SK-N-SH (cell line): ENCODE results near the gene MTHFD1L. TPM values are rescaled to one million over a fixed set of nuclear protein-coding genes. Genes with fewer than 3 reads are reported as not detected.

ENCODE experiments used
- CTCF ChIA-PET: fragments of 300-600, 350-600 bp; formaldehyde crosslinking; extraction: SDS; loops from one replicate; lab custom pipeline; 2021; lab: Yijun Ruan, JAX
- POLR2A ChIA-PET: fragments of 350-600 bp; sonication (Branson Sonifier 250); formaldehyde crosslinking; extraction: SDS; loops from one replicate; lab custom pipeline; 2020; ENCODE audit warnings: antibody characterized with exemption, inconsistent platforms; lab: Yijun Ruan, JAX
- DNase-seq: peaks from one replicate; pipeline ENCODE4 v3.0.0; 2012
- H2AFZ ChIP-seq: fragments of 200-600 bp; sonication (generic); 2 replicates; pipeline ENCODE4 v1.8.1; 2016; ENCODE audit warnings: antibody characterized with exemption, mild to moderate bottlenecking, low read depth
- H3F3A ChIP-seq: fragments of 200-600 bp; sonication (generic); replicated peaks from 2 replicates; pipeline ENCODE3; 2016; ENCODE audit warnings: antibody characterized with exemption, mild to moderate bottlenecking; ENCODE audit not compliant: insufficient read depth
- H3K27ac ChIP-seq, 2 experiments: fragments of 200-500 bp in 1 of 2; fragments of 200-600 bp in 1 of 2; sonication (Bioruptor generic) in 1 of 2; sonication (generic), shearing (Covaris generic) in 1 of 2; 2 replicates each; pipeline versions ENCODE4 v1.5.1 to v1.6.1; 2014 to 2016; ENCODE audit warnings: low read depth in 2 of 2, inconsistent platforms in 1 of 2, low read length in 1 of 2, mild to moderate bottlenecking in 1 of 2, mixed read lengths in 1 of 2
- H3K27me3 ChIP-seq: fragments of 200-600 bp; sonication (generic), shearing (Covaris generic); 2 replicates; pipeline ENCODE4 v1.6.1; 2016; ENCODE audit warnings: mixed run types; ENCODE audit not compliant: insufficient read depth
- H3K36me3 ChIP-seq, 2 experiments: fragments of 200-500 bp in 1 of 2; fragments of 200-600 bp in 1 of 2; sonication (Bioruptor generic) in 1 of 2; sonication (generic) in 1 of 2; replicated peaks in 1 of 2; 2 replicates each; pipeline versions ENCODE3 to v1.5.1; 2014 to 2016; ENCODE audit warnings: low read length in 1 of 2, mild to moderate bottlenecking in 1 of 2; ENCODE audit not compliant: insufficient read depth in 2 of 2, control insufficient read depth in 1 of 2
- H3K4me1 ChIP-seq, 2 experiments: fragments of 200-500 bp in 1 of 2; fragments of 200-600 bp in 1 of 2; sonication (Bioruptor generic) in 1 of 2; sonication (generic), shearing (Covaris generic) in 1 of 2; 2 replicates each; pipeline versions ENCODE4 v1.5.1 to v1.6.1; 2014 to 2016; ENCODE audit warnings: low read depth in 1 of 2, low read length in 1 of 2, mixed run types in 1 of 2; ENCODE audit not compliant: insufficient read depth in 2 of 2, control insufficient read depth in 1 of 2
- H3K4me2 ChIP-seq: fragments of 200-600 bp; sonication (generic), shearing (Covaris generic); 2 replicates; pipeline ENCODE4 v1.6.1; 2017; ENCODE audit warnings: mixed run types
- H3K4me3 ChIP-seq, 2 experiments: fragments of 200-500 bp in 1 of 2; fragments of 200-600 bp in 1 of 2; sonication (Bioruptor generic) in 1 of 2; sonication (generic), shearing (Covaris generic) in 1 of 2; 2 replicates each; pipeline versions ENCODE4 v1.5.1 to v1.8.1; 2014 to 2016; ENCODE audit warnings: low read depth in 2 of 2, inconsistent platforms in 1 of 2, low read length in 1 of 2, mild to moderate bottlenecking in 1 of 2, mixed read lengths in 1 of 2, moderate library complexity in 1 of 2
- H3K79me2 ChIP-seq: fragments of 200-600 bp; sonication (generic); 2 replicates; pipeline ENCODE4 v1.8.1; 2017; ENCODE audit warnings: mild to moderate bottlenecking; ENCODE audit not compliant: insufficient read depth
- H3K9ac ChIP-seq: fragments of 200-600 bp; sonication (generic); 2 replicates; pipeline ENCODE4 v1.6.1; 2017; ENCODE audit warnings: mixed run types
- H3K9me2 ChIP-seq: fragments of 200-600 bp; sonication (generic); 2 replicates; pipeline ENCODE4 v1.6.1; 2017; ENCODE audit warnings: mixed run types
- H3K9me3 ChIP-seq: fragments of 200-600 bp; sonication (generic); 2 replicates; pipeline ENCODE4 v1.6.1; 2017; ENCODE audit warnings: mixed run types, mild to moderate bottlenecking, moderate library complexity
- H4K20me1 ChIP-seq: fragments of 200-600 bp; sonication (generic); 2 replicates; pipeline ENCODE4 v1.6.1; 2017; ENCODE audit warnings: mild to moderate bottlenecking, mixed run types; ENCODE audit not compliant: insufficient read depth
- CHD2 ChIP-seq: fragments of 150-350 bp; IDR thresholded peaks from 2 replicates; pipeline ENCODE4 v1.6.1; 2018; ENCODE audit warnings: low read length; ENCODE audit not compliant: partially characterized antibody
- ELF1 ChIP-seq: IDR thresholded peaks from 2 replicates; pipeline ENCODE4 v1.4.0; 2012
- EP300 ChIP-seq, 2 experiments: IDR thresholded peaks; 2 replicates each; pipeline versions ENCODE4 v1.4.0 to v1.6.1; 2012; ENCODE audit warnings: borderline replicate concordance in 1 of 2, low read depth in 1 of 2, low read length in 1 of 2
- EZH2phosphoT487 ChIP-seq: fragments of 200-600 bp; sonication (generic); IDR thresholded peaks from 2 replicates; pipeline ENCODE4 v1.6.1; 2017; ENCODE audit warnings: low read depth, mixed run types, mild to moderate bottlenecking, antibody characterized with exemption, moderate library complexity, borderline replicate concordance
- FOSL2 ChIP-seq: IDR thresholded peaks from 2 replicates; pipeline ENCODE4 v1.4.0; 2012; ENCODE audit warnings: low read depth, mild to moderate bottlenecking, moderate library complexity, borderline replicate concordance
- FOXJ3 ChIP-seq: sonication (generic); formaldehyde crosslinking; IDR thresholded peaks from 2 replicates; pipeline ENCODE4 v1.5.1; 2020; ENCODE audit warnings: mild to moderate bottlenecking, missing genetic modification reagents
- FOXM1 ChIP-seq: IDR thresholded peaks from 2 replicates; pipeline ENCODE4 v1.4.0; 2012; ENCODE audit warnings: low read depth, mild to moderate bottlenecking
- GATA2 ChIP-seq: sonication (generic); formaldehyde crosslinking; IDR thresholded peaks from 2 replicates; pipeline ENCODE4 v1.5.0; 2020; ENCODE audit warnings: mild to moderate bottlenecking, missing genetic modification reagents
- JUND ChIP-seq: IDR thresholded peaks from 2 replicates; pipeline ENCODE4 v1.4.0; 2012
- MEF2A ChIP-seq: IDR thresholded peaks from 2 replicates; pipeline ENCODE4 v1.4.0; 2012; ENCODE audit warnings: low read depth, borderline replicate concordance
- MXI1 ChIP-seq: IDR thresholded peaks from 2 replicates; pipeline ENCODE4 v1.6.1; 2012; ENCODE audit warnings: mild to moderate bottlenecking, low read depth, low read length, improper control_type of control experiment
- NFIC ChIP-seq: IDR thresholded peaks from 2 replicates; pipeline ENCODE4 v1.4.0; 2012; ENCODE audit warnings: borderline replicate concordance
- NRF1 ChIP-seq: IDR thresholded peaks from 2 replicates; pipeline ENCODE4 v1.6.1; 2012; ENCODE audit warnings: low read depth, mild to moderate bottlenecking, low read length
- POLR2AphosphoS5 ChIP-seq: IDR thresholded peaks from 2 replicates; pipeline ENCODE4 v1.6.1; 2012; ENCODE audit warnings: low read depth, low read length
- RAD21 ChIP-seq: IDR thresholded peaks from 2 replicates; pipeline ENCODE4 v1.6.1; 2012; ENCODE audit warnings: mild to moderate bottlenecking, low read length
- RCOR1 ChIP-seq: fragments of 150-350 bp; IDR thresholded peaks from 2 replicates; pipeline ENCODE4 v1.6.1; 2017; ENCODE audit warnings: antibody characterized with exemption, low read length
- RXRA ChIP-seq: IDR thresholded peaks from 2 replicates; pipeline ENCODE4 v1.4.0; 2012; ENCODE audit warnings: low read depth, mild to moderate bottlenecking, borderline replicate concordance
- SMC3 ChIP-seq: IDR thresholded peaks from 2 replicates; pipeline ENCODE4 v1.6.1; 2012; ENCODE audit warnings: low read depth, low read length, improper control_type of control experiment
- TAF1 ChIP-seq: IDR thresholded peaks from 2 replicates; pipeline ENCODE4 v1.6.1; 2012; ENCODE audit warnings: low read depth, mild to moderate bottlenecking, low read length, moderate library complexity, borderline replicate concordance
- TEAD4 ChIP-seq: IDR thresholded peaks from 2 replicates; pipeline ENCODE4 v1.4.0; 2012; ENCODE audit warnings: mild to moderate bottlenecking, borderline replicate concordance; ENCODE audit not compliant: insufficient read depth
- USF1 ChIP-seq: IDR thresholded peaks from 2 replicates; pipeline ENCODE4 v1.4.0; 2012; ENCODE audit warnings: low read depth, borderline replicate concordance
- YY1 ChIP-seq: IDR thresholded peaks from 2 replicates; pipeline ENCODE4 v1.4.0; 2012; ENCODE audit warnings: low read depth, mild to moderate bottlenecking
- WGBS: methylation state at CpG from one replicate; pipeline ENCODE4 v1.1.6; 2017; ENCODE audit warnings: low lambda C conversion rate; 5-methylcytosine and 5-hydroxymethylcytosine counted together
- polyA plus RNA-seq, 3 experiments: library from polyadenylated mRNA; depleted of rRNA; stranded (reverse); fragments of >200 nt; gene quantifications; 2 replicates each; pipeline ENCODE4 v1.2.3, GENCODE V29; 2012
- TF ChIP-seq, protein P1 (sequence below): IDR thresholded peaks from 2 replicates; pipeline ENCODE4 v1.4.0; 2012; ENCODE audit warnings: low read depth
- TF ChIP-seq, protein P2 (sequence below): fragments of 150-350 bp; IDR thresholded peaks from 2 replicates; pipeline ENCODE4 v1.6.1; 2016; ENCODE audit warnings: mild to moderate bottlenecking, low read depth, low read length
- TF ChIP-seq, protein P3 (sequence below): IDR thresholded peaks from 2 replicates; pipeline ENCODE4 v1.6.1; 2012; ENCODE audit warnings: mild to moderate bottlenecking, low read depth, low read length, moderate library complexity
- TF ChIP-seq, protein P4 (sequence below): IDR thresholded peaks from 2 replicates; pipeline ENCODE4 v1.4.0; 2012; ENCODE audit warnings: low read depth, borderline replicate concordance

The MTHFD1L gene
- polyA plus RNA-seq, 1 of the 3 experiments (the other 2 are of a cell fraction), result 37.0 TPM

- 11% methylated on average over 3 of the region's 3 CpGs for WGBS
- Histone ChIP-seq H3K79me2 (peaks cover 68% of the 10 kb centered on the region), H3K27ac (peak overlapping the region; percentile 81 to 87), H3K36me3 (peaks cover 29 to 63% of the 10 kb centered on the region in 2 experiments), H3K9ac (peak overlapping the region; percentile 58; the same call in 1 of the 2 replicates), H3F3A (peaks cover 33% of the 10 kb centered on the region), H3K4me2 (peak overlapping the region; percentile 14; the same call in 1 of the 2 replicates), H4K20me1 (peaks cover 16% of the 10 kb centered on the region; the same call in 1 of the 2 replicates), H3K27me3 (no peaks in the 10 kb centered on the region), H3K9me2 (no peaks in the 10 kb centered on the region), H3K4me3 (no peak overlapping the region), H3K9me3 (no peaks in the 10 kb centered on the region), H3K4me1 (peaks cover 7 to 13% of the 10 kb centered on the region in 2 experiments; a peak in 3 of 4 replicates), H2AFZ (peak overlapping the region; percentile 22; the same call in 1 of the 2 replicates)
- CTCF ChIA-PET, result interaction anchor here (0.6 to 2.6 kb wide), 11 partner anchors 9 to 547 kb away, joined by 3 to 19 read pairs (median 4); partner anchors contain the start of gene MTHFD1L
- POLR2A ChIA-PET, result interaction anchor here (0.7 kb wide), 1 partner anchor 464 kb away, joined by 5 read pairs; no protein-coding TSS in a partner anchor
- DNase-seq, result peak; percentile 67
- TF ChIP-seq, protein P1, sequence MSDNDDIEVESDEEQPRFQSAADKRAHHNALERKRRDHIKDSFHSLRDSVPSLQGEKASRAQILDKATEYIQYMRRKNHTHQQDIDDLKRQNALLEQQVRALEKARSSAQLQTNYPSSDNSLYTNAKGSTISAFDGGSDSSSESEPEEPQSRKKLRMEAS, result 0 out of 2 replicates have a peak, but pooled peaks have one; percentile 66
- TF ChIP-seq JUND, result no peak
- TF ChIP-seq FOXM1, result no peak
- TF ChIP-seq RXRA, result 0 out of 2 replicates have a peak, but pooled peaks have one; percentile 9
- TF ChIP-seq, protein P2, sequence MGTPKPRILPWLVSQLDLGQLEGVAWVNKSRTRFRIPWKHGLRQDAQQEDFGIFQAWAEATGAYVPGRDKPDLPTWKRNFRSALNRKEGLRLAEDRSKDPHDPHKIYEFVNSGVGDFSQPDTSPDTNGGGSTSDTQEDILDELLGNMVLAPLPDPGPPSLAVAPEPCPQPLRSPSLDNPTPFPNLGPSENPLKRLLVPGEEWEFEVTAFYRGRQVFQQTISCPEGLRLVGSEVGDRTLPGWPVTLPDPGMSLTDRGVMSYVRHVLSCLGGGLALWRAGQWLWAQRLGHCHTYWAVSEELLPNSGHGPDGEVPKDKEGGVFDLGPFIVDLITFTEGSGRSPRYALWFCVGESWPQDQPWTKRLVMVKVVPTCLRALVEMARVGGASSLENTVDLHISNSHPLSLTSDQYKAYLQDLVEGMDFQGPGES, result no peak
- TF ChIP-seq EZH2phosphoT487, result no peak
- TF ChIP-seq NRF1, result no peak
- TF ChIP-seq TAF1, result no peak
- no peak for TF ChIP-seq USF1
- no peak for TF ChIP-seq ELF1
- no peak for TF ChIP-seq GATA2 (CRISPR knock-in tag)
- TF ChIP-seq, protein P3, sequence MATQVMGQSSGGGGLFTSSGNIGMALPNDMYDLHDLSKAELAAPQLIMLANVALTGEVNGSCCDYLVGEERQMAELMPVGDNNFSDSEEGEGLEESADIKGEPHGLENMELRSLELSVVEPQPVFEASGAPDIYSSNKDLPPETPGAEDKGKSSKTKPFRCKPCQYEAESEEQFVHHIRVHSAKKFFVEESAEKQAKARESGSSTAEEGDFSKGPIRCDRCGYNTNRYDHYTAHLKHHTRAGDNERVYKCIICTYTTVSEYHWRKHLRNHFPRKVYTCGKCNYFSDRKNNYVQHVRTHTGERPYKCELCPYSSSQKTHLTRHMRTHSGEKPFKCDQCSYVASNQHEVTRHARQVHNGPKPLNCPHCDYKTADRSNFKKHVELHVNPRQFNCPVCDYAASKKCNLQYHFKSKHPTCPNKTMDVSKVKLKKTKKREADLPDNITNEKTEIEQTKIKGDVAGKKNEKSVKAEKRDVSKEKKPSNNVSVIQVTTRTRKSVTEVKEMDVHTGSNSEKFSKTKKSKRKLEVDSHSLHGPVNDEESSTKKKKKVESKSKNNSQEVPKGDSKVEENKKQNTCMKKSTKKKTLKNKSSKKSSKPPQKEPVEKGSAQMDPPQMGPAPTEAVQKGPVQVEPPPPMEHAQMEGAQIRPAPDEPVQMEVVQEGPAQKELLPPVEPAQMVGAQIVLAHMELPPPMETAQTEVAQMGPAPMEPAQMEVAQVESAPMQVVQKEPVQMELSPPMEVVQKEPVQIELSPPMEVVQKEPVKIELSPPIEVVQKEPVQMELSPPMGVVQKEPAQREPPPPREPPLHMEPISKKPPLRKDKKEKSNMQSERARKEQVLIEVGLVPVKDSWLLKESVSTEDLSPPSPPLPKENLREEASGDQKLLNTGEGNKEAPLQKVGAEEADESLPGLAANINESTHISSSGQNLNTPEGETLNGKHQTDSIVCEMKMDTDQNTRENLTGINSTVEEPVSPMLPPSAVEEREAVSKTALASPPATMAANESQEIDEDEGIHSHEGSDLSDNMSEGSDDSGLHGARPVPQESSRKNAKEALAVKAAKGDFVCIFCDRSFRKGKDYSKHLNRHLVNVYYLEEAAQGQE, result no peak
- no peak for TF ChIP-seq YY1
- TF ChIP-seq TEAD4, result no peak
- TF ChIP-seq CHD2, result peak; percentile 34
- no peak for TF ChIP-seq MEF2A
- TF ChIP-seq FOSL2, result no peak
- no peak for TF ChIP-seq NFIC
- TF ChIP-seq, protein P4, sequence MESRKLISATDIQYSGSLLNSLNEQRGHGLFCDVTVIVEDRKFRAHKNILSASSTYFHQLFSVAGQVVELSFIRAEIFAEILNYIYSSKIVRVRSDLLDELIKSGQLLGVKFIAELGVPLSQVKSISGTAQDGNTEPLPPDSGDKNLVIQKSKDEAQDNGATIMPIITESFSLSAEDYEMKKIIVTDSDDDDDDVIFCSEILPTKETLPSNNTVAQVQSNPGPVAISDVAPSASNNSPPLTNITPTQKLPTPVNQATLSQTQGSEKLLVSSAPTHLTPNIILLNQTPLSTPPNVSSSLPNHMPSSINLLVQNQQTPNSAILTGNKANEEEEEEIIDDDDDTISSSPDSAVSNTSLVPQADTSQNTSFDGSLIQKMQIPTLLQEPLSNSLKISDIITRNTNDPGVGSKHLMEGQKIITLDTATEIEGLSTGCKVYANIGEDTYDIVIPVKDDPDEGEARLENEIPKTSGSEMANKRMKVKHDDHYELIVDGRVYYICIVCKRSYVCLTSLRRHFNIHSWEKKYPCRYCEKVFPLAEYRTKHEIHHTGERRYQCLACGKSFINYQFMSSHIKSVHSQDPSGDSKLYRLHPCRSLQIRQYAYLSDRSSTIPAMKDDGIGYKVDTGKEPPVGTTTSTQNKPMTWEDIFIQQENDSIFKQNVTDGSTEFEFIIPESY, result no peak
- TF ChIP-seq SMC3, result 0 out of 2 replicates have a peak, but pooled peaks have one; percentile 9
- TF ChIP-seq RCOR1, result no peak
- TF ChIP-seq EP300 (IDR thresholded peaks at IDR 0.05; ENCODE audit: borderline replicate concordance in 1 of 2, low read depth in 1 of 2, low read length in 1 of 2), result no peak
- no peak for TF ChIP-seq POLR2AphosphoS5
- TF ChIP-seq RAD21, result no peak
- peak; percentile 48; the same call in 1 of the 2 replicates for TF ChIP-seq MXI1
- TF ChIP-seq FOXJ3 (CRISPR knock-in tag), result no peak
These were observed 16.5 kb downstream of the MTHFD1L start for GRCh38 chr6:150881911-150882481.
